WTC11 (cell line): Measurements from ENCODE around the gene IL1F10.

ENCODE experiments used
- CBFB ChIP-seq: sonication (generic); formaldehyde crosslinking; IDR thresholded peaks from 2 replicates; pipeline ENCODE4 v1.8.1; 2022; ENCODE audit warnings: mild to moderate bottlenecking, low read depth, missing genetic modification reagents
- CTCF ChIP-seq: fragments of 200-600 bp; IDR thresholded peaks from 2 replicates; pipeline ENCODE4 v1.8.0; 2022; ENCODE audit warnings: antibody characterized with exemption
- KAT7 ChIP-seq: sonication (generic); formaldehyde crosslinking; IDR thresholded peaks from 2 replicates; pipeline ENCODE4 v1.8.1; 2023; ENCODE audit warnings: missing genetic modification reagents, mild to moderate bottlenecking, borderline replicate concordance
- ZNF512 ChIP-seq: sonication (generic); formaldehyde crosslinking; IDR thresholded peaks from 2 replicates; pipeline ENCODE4 v1.8.1; 2022; ENCODE audit warnings: missing genetic modification reagents, borderline replicate concordance
- TF ChIP-seq, protein P1 (sequence below): sonication (generic); formaldehyde crosslinking; IDR thresholded peaks from 2 replicates; pipeline ENCODE4 v1.8.1; 2022; ENCODE audit warnings: mild to moderate bottlenecking, moderate library complexity, missing genetic modification reagents
- TF ChIP-seq, protein P2 (sequence below): sonication (generic); formaldehyde crosslinking; IDR thresholded peaks from 2 replicates; pipeline ENCODE4 v1.8.1; 2023; ENCODE audit warnings: mild to moderate bottlenecking, missing genetic modification reagents, moderate library complexity

- TF ChIP-seq CBFB (CRISPR knock-in tag): no peak
- TF ChIP-seq, protein P1, sequence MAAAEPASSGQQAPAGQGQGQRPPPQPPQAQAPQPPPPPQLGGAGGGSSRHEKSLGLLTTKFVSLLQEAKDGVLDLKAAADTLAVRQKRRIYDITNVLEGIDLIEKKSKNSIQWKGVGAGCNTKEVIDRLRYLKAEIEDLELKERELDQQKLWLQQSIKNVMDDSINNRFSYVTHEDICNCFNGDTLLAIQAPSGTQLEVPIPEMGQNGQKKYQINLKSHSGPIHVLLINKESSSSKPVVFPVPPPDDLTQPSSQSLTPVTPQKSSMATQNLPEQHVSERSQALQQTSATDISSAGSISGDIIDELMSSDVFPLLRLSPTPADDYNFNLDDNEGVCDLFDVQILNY: no peak
- TF ChIP-seq CTCF: no peak
- TF ChIP-seq, protein P2, sequence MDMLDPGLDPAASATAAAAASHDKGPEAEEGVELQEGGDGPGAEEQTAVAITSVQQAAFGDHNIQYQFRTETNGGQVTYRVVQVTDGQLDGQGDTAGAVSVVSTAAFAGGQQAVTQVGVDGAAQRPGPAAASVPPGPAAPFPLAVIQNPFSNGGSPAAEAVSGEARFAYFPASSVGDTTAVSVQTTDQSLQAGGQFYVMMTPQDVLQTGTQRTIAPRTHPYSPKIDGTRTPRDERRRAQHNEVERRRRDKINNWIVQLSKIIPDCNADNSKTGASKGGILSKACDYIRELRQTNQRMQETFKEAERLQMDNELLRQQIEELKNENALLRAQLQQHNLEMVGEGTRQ: no peak
- TF ChIP-seq ZNF512 (CRISPR knock-in tag): no peak
- no peak for TF ChIP-seq KAT7 (CRISPR knock-in tag)
These were observed 3.5 kb upstream of the IL1F10 start for GRCh38 chr2:113064281-113064680.
